ENCODE measurements around the gene S100PBP.

DNA sequence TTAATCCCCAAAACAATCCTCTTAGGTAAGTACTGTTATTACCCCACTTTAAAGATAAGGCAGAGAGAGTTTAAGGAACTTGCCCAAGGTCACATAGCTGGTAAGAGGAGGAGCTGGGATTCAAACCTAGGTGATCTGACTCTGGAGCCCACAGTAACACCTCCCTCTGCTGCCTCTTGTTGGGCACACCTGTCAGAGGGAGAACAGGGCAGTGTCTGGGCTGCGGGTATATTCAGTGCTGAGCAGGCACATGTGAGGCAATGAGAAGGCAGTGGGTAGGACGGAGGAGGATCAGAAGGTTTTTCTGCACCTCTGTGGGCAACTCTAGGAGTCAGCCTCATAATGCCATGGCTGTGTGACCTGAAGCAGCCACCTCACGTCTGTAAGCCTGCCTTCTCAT lies 70.7 kb downstream of the S100PBP start:
- TF ChIP-seq, protein P1, sequence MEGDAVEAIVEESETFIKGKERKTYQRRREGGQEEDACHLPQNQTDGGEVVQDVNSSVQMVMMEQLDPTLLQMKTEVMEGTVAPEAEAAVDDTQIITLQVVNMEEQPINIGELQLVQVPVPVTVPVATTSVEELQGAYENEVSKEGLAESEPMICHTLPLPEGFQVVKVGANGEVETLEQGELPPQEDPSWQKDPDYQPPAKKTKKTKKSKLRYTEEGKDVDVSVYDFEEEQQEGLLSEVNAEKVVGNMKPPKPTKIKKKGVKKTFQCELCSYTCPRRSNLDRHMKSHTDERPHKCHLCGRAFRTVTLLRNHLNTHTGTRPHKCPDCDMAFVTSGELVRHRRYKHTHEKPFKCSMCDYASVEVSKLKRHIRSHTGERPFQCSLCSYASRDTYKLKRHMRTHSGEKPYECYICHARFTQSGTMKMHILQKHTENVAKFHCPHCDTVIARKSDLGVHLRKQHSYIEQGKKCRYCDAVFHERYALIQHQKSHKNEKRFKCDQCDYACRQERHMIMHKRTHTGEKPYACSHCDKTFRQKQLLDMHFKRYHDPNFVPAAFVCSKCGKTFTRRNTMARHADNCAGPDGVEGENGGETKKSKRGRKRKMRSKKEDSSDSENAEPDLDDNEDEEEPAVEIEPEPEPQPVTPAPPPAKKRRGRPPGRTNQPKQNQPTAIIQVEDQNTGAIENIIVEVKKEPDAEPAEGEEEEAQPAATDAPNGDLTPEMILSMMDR (IDR thresholded peaks at IDR 0.05 in 2 of 3, conservative IDR thresholded peaks at IDR 0.05 in 1 of 3; ENCODE audit: insufficient read depth in 2 of 3, low read depth in 1 of 3, low read length in 3 of 3): no peak
- TF ChIP-seq POLR2AphosphoS5 (IDR thresholded peaks at IDR 0.05; ENCODE audit: control insufficient read depth, insufficient read depth, low read depth, low read length) (no peak), ZNF134 (CRISPR knock-in tag; conservative IDR thresholded peaks at IDR 0.05) (no peak)
- TF ChIP-seq, protein P2, sequence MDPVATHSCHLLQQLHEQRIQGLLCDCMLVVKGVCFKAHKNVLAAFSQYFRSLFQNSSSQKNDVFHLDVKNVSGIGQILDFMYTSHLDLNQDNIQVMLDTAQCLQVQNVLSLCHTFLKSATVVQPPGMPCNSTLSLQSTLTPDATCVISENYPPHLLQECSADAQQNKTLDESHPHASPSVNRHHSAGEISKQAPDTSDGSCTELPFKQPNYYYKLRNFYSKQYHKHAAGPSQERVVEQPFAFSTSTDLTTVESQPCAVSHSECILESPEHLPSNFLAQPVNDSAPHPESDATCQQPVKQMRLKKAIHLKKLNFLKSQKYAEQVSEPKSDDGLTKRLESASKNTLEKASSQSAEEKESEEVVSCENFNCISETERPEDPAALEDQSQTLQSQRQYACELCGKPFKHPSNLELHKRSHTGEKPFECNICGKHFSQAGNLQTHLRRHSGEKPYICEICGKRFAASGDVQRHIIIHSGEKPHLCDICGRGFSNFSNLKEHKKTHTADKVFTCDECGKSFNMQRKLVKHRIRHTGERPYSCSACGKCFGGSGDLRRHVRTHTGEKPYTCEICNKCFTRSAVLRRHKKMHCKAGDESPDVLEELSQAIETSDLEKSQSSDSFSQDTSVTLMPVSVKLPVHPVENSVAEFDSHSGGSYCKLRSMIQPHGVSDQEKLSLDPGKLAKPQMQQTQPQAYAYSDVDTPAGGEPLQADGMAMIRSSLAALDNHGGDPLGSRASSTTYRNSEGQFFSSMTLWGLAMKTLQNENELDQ (CRISPR knock-in tag; IDR thresholded peaks at IDR 0.05; ENCODE audit: borderline replicate concordance): no peak

Measured in K562 (cell line).